GM19463 (cell line): Measurements from ENCODE around the gene OBP2A.

ENCODE experiments used
- ATAC-seq: cut with Tn5 transposase; IDR thresholded peaks from one replicate; pipeline ENCODE4 v1.9.1; 2021; ENCODE audit warnings: mild to moderate bottlenecking, moderate library complexity; ENCODE audit not compliant: unreplicated experiment

Gene OBP2A

DNA sequence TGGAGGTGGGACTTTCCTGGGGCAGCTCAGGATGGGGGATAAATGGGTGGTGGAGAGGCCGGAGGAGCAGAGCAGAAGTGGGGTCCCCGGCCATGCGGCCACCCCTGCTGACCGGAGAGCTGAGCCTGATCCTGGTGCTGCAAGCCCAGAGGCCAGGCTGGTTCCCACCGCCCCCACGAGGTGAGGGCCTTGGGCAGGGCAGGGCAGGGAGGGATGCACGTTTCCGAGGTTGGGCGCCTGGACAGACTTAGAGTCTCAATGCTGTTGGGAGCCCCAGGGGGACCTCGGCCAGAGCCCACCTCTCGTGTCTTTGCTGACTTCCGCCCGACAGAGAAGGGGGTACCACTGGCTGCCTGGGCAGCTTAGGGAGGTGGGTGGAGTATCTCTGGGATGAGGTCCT is 5.5 kb downstream of the OBP2A start:
- ATAC-seq, result no peak

DNA sequence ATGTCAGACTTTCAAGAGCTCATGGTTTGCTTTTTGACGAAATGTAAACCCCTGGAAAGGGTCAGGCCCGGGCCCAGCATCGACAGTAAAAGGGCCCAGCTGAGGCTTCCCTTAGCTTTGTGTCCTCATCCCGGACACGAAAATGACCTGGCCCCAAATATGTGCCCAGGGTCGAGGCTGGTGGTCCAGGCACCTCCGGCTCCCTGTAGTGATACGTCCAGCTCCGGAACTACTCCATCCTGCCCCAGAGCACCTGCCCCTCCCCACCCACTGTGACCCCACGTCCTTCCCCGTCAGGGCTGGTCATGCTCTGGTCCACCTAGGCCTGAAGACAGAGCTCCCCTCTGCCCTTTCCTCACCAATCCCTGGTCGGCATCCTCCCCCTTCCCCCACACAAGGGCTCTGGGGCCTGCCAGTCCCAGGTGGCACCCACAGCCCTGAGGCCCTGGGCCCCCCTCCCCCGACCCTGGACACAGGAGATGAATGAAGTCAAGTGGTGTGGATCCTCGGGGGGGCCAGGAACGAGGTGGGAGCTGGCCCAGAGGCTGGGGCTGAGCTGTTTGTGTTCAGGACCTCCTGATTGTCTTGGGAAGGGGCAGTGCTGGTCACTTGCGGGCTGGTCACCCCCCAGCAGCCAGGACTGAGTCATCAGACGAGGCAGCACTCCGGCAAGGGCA is 6.2 kb downstream of the OBP2A start:
- no peak for ATAC-seq

DNA sequence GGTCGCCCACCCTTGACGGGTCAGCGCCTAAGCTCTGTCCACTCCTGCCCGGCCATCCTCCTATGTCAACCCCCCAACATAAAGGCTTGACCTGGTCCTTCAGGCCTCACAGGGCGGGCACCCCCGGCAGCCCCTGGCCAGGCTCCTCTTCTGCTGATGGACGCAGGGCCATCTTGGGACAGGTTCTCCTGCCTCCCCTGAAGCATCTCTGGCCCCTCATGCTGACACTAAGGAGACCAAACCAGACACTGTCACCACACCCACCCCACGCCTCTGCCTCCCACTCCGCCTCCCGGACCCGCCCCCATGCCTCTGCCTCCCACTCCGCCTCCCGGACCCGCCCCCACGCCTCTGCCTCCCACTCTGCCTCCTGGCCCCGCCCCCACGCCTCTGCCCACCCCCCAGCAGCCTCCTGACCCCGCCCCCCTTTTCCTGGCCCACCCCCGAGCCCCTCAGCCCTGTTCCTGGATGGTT is 6.8 kb downstream of the OBP2A start:
- no peak for ATAC-seq

DNA sequence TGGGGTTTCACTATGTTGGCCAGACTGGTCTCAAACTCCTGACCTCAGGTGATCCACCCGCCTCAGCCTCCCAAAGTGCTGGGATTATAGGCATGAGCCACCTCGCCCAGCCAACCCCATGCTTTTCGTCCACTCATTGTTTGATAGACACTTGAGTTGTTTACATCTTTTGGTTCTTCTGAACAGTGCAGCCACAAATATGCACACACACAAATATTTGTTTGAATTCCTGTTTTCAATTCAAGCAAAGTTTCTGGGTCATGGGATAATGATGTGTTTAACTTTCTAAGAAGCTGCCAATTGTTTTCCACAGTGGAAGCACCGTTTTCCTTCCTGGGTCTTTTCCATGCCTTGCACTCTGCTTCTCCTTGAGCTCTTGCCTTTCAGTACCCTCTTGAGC is 8.8 kb downstream of the OBP2A start:
- ATAC-seq, result no peak

DNA sequence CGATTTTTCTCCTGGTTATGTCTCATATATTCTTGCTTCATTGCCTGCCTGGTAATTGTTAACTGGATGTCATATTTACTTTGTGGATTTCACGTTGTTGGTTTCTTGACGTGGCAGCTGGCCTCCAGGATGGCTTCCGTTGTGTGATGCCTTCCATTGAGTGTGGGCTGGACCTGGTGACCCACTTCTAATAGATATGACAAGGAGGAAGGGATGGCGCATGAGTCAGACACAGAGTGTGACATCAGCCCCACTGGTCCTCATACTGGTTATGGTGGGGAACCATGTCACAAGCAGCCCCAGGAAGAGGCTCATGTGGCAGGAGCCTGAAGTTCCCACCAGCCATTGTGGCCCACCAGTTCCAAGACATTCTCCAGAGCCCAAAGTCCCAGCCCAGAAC is 9.3 kb downstream of the OBP2A start:
- no peak for ATAC-seq

DNA sequence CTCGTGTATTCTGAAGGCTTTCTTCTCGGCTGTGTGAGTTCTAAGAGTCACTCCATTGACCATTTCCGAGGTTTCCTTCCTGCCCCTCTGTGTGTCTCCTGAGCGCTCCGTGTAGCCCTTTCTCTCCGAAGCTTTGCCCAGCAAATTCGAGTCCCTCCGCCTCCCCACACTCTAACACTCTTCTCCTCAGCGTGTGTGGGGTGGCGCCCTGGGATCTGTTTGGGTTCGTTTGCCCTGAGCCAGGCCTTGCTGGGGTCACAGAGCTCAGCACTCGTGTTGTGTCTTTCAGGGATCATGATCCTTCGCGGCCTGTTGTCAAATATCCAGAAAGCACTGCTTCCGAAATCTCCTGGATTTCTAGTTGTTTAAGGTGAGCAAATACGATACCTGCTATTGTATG is 10.0 kb downstream of the OBP2A start:
- no peak for ATAC-seq

DNA sequence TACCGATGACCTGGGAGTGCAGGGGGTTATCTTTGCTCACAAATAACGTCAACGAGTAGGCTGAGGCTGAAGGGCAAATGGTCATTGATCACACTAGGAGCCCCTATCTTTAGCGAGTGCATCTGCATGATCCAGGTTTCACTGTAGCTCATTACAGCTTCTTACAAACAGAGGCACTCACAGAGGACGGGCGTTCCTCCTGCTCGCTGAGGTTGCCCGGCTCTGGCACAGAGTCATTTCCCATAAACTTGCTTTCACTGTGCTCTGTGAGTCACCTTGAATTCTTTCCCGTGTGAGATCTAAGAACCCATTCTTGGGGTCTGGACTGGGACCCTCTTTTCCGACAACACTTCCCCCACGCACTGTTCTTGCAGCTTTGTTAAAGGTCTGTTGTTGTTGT is 13.7 kb downstream of the OBP2A start:
- no peak for ATAC-seq

DNA sequence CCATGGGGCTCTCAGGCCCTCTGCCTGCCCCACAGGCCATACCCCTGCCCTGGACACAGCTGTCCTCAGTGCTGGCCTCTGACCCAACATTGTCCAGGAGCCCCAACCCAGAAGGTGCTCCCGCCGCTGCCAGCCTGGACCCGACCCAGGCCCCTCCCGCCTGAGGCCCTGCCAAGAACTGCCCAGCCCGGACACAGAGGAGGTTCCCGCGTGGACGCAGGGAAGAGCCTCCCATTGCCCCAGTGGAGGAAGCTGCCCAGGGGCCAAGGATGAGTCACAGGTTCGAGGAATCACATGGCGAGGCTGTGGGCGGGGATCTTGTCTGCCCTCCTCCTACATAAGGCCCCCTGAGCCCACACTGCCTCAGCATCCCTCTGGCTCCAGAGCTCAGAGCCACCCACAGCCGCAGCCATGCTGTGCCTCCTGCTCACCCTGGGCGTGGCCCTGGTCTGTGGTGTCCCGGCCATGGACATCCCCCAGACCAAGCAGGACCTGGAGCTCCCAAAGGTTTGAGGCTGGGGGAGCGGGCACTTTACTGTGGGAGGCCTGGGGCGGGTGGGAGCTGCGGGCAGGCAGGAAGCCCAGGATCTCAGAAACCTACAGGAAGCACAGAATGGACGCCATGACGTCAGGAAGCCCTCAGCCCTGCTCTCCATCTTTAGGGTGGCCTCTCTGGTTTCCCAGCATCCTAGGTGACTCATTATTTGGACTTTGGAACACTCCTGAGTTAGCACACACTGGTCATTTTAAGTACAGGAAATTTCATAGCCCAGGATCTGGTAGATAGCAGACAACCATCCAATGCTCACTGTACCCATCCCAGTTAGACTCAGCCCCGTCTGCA is 15.7 kb downstream of the OBP2A start, which contains the start of gene PAEP:
Gene PAEP (plus strand): TSS at position 366 of the 844 bp plus-strand sequence.
- ATAC-seq, result no peak

DNA sequence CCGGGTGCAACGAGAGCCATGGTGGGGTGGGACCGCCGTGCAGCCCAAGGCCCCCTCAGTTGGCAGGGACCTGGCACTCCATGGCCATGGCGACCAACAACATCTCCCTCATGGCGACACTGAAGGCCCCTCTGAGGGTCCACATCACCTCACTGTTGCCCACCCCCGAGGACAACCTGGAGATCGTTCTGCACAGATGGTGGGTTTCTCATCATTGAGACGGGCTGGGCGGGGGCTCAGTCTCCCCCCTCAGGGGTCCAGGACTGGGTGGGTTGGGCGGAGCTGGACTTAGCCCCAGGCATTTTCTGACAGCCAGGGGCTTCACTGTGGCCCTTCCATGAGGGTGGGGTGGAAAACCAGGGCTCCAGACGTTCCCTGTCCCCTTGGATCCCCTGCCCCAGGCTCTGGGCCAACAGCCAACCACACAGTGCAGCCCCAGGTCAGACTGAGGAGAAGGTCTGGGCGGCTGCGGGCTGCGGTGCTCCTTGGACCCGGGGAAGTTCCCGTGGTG is 16.4 kb downstream of the OBP2A start:
- ATAC-seq, result no peak

DNA sequence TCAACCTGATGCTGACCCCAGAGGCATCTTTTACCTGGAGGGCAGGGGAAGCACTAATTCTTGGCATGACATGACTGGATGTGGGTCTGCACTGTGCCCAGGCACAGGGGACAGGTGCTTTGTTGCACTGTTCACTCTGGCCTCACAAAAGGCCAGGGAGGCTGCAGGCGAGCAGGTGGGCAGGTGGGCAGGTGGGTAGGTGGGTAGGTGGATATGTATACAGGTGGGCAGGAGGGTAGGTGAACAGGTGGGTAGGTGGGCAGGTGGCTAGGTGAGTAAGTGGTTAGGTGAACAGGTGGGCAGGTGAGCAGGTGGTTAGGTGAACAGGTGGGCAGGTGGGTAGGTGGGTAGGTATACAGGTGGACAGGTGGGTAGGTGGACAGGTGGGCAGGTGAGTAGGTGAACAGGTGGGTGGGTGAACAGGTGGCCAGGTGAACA is 17.1 kb downstream of the OBP2A start:
- ATAC-seq, result no peak

DNA sequence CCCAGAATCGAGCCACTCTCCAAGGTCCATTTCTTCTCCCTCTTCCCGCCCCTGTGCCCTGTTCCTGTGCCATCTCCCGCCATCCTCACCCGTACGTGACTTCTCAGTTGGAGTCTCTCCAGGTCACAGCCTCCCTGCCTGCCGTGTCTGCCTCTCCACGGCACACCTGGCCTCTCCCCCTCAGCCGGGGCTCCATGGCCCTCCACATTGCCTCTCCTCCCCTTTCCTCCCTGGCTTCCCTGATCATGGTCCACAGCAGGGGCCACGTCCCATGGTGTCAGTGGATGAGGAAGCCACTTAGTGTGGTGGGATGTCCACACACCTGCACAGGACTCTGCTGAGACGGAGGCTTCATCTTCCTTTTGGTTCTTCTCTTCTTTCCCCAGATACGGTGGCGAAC is 17.9 kb downstream of the OBP2A start:
- ATAC-seq, result no peak

DNA sequence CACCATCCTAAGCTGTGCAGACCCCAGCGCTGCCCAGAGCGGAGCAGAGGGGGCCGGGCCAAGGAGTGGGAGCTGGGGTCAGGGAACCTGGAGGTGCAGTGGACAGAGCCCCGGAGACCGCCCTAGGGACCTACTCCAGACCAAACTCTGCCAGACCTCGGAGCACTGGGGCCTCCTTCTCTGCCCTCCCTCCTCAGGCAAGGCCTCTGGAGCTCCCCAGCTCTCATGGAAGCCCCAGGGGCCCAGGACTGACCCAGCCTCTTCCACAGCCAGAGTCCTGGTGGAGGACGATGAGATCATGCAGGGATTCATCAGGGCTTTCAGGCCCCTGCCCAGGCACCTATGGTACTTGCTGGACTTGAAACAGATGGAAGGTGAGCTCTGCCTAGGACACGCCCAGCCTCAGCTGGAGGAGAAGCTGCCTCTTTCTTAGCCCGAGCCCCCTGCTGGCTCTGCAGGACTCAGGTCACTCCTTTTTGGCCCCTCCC is 19.3 kb downstream of the OBP2A start:
- ATAC-seq, result no peak

DNA sequence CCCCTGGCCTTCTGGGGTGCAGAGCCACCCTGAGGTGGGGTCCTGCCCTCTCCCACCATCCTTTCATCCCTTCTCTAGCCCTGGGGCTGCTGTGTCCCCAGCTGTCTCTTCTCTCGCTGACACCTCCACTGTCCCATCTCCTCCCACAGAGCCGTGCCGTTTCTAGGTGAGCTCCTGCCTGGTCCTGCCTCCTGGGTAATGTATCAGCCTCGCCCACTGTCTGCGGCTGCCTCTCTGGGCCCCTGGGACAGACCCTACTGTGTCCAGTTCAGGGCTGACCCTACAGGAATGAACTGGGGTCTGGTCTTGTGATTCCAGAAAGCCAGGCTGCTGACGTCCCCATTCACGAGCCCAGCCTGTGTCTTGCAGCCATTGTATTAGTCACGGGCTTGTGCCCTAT is 19.7 kb downstream of the OBP2A start:
- ATAC-seq, result no peak

DNA sequence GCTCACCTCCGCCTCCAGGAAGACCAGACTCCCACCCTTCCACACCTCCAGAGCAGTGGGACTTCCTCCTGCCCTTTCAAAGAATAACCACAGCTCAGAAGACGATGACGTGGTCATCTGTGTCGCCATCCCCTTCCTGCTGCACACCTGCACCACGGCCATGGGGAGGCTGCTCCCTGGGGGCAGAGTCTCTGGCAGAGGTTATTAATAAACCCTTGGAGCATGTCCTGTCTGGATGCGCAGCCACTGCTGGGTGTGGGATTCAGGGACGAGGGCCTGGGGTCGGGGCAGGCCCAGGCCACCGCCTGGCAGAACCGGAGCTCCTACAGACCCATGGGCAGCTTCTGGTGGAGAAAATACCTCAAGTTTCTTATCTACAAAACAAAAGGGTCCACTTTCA is 20.6 kb downstream of the OBP2A start:
- ATAC-seq, result no peak

DNA sequence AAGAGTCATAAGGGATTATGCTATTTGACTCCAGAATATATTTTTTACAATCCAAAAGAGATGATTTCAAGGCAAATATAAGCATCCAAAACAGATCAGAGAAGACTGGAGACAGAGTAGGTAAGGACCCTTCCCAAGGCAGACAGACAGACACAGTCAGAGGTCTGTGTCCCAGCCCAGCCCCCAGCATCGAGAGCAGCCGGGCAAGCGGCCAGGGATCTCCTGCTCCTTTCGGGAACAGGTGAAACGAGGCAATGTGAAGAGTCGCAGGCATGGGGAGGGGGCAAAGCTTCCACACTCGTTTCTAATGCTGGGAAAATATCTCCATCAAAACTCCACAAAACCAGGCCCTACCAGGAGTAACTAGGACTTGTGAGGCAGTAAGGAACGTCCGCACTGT is 21.4 kb downstream of the OBP2A start:
- no peak for ATAC-seq

DNA sequence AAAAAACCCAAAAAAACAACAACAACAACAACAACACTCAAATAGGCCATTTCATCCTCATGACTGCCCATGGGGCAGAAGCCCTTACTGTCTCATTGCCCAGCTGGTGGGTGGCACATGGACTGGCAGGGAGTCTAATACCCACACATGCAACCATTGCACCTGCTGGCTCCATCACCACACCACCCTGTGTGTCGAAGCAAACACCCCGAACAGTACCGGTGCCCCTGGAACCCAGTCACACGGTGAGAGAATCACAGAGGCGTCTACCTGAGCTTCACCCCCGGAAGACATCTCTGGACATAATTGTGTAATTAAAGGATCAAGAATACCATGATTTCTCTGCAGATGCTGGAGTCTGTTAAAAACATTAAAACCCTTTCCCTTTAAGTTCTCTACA is 22.1 kb downstream of the OBP2A start:
- no peak for ATAC-seq

DNA sequence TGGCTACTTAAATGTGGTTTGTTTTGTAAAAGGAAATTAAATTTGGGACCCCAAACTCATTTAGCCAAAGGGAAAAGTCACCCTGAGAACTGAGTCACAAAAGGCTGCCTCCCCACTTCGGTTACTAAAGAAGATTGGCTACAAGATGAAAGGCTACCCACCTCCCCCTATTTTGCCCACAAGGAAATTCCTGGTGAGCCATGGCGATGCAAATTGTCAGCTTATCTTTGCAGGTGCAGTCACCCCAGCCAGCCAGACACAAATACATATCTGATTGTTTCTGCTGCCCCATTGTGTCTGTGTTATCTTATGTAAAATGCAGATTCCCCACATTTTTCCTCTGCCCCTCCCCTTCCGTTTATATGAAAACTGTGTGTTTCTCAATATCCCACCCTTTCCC is 24.5 kb downstream of the OBP2A start:
- no peak for ATAC-seq

DNA sequence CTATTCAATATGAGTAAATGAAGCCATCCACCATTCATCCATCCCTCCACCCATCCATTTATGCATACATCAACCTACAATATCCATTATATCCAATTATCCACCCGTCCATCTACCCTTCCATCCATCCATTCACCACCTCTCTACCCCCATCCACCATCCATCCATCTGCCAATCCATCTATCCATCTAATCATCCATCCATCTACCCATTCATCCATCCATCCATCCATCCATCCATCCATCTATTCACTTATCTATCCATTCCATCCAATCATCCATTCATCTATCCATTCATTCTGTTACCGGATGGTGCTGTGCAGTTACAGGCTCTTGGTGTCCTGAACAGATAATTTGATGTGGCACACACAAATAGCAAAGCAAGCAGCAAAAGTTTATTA is 26.3 kb downstream of the OBP2A start:
- ATAC-seq, result no peak

DNA sequence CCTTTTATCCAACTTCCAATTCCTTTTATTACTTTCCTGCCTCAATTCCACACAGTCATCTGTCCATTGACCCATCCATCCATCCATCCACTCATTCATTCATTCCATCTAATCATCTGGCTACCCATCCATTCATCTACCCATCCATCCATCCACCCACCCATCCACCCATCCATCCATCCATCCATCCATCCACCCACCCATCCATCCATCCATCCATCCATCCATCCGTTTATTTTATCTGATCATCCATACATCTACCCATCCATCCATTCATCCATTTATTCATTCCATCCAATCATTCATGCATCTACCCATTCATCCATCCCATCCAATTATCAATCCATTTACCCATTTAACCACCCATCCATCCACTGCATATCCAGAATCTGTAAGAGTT is 27.2 kb downstream of the OBP2A start:
- ATAC-seq, result no peak

DNA sequence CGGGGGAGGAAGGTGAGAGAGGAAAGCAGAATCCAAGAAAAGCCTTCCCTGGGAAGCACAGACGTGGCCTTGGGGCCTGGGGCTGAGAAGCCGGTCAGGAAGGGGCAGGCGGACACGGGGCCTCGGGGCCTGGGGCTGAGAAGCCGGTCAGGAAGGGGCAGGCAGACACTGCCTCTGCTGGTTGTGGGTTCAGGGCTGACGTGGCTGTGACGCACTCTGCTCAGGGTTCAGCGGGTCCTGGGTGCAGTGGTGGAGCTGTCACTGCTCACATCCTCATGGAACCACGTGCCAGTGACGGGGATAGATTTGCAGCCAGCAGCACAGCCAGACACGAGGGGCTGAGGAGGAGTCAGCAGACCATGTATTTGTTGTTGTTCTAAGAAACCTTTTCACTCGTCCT is 28.4 kb downstream of the OBP2A start:
- ATAC-seq, result no peak

DNA sequence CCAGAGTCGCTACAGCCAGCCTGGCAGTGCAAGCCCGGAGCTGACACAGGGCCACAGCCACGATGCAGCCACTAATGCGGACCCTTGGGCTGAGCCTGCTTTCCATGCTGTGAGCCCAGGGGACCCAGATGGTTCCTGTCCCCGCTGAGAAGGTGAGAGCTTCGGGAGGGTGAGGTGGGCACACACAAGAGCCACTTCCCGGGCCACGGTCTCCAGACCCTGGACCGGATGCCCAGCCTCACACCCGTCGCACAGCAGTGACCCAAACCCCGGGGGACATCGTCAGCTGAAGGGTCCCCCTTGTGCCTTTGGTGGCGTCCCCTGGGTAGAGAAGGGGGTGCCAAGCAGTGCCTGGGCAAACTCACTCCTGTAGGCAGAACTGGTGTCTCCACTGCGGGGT is 29.0 kb downstream of the OBP2A start:
- ATAC-seq, result no peak
